ENCODE measurements around the gene STUB1. TPM values are rescaled to one million over a fixed set of nuclear protein-coding genes. Genes with fewer than 3 reads are reported as not detected.

STUB1 gene
- total and polyA plus RNA-seq, 2 donors (not counting 3 experiments of a cell fraction or from before 2014, with no cell fraction given) = 107 to 147 TPM

DNA sequence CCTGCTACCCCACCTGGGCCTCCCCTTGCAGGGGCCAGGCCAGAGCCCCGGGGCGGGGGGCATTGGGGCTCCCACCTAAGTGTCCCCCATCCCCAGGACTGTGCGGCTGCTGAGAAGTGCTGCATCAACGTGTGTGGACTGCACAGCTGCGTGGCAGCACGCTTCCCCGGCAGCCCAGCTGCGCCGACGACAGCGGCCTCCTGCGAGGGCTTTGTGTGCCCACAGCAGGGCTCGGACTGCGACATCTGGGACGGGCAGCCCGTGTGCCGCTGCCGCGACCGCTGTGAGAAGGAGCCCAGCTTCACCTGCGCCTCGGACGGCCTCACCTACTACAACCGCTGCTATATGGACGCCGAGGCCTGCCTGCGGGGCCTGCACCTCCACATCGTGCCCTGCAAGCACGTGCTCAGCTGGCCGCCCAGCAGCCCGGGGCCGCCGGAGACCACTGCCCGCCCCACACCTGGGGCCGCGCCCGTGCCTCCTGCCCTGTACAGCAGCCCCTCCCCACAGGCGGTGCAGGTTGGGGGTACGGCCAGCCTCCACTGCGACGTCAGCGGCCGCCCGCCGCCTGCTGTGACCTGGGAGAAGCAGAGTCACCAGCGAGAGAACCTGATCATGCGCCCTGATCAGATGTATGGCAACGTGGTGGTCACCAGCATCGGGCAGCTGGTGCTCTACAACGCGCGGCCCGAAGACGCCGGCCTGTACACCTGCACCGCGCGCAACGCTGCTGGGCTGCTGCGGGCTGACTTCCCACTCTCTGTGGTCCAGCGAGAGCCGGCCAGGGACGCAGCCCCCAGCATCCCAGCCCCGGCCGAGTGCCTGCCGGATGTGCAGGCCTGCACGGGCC, 47.5 kb upstream of the STUB1 start:
- Histone ChIP-seq H3K9ac (replicated peaks; ENCODE audit: extremely low read depth, insufficient read depth, low read length) (no peak overlapping the region), H3K27me3 (ENCODE audit: control insufficient read depth in 2 of 2, insufficient read depth in 2 of 2, low read length in 2 of 2) (no peaks in the 10 kb centered on the region), H2AFZ (ENCODE audit: low read depth, low read length) (no peak overlapping the region), H3K4me3 (replicated peaks in 1 of 3; ENCODE audit: insufficient read depth in 1 of 3, low read depth in 1 of 3, low read length in 3 of 3) (no peak overlapping the region), H3K79me2 (ENCODE audit: control insufficient read depth, insufficient read depth, low read length) (peaks cover 8% of the 10 kb centered on the region), H3K9me3 (replicated peaks; ENCODE audit: control insufficient read depth, insufficient read depth, low read length) (no peaks in the 10 kb centered on the region), H4K20me1 (replicated peaks; ENCODE audit: control insufficient read depth, extremely low read depth, insufficient read depth, low read length) (no peaks in the 10 kb centered on the region), H3K27ac (ENCODE audit: insufficient read depth, low read depth, low read length) (no peak overlapping the region), H3K36me3 (ENCODE audit: control insufficient read depth in 2 of 2, extremely low read depth in 1 of 2, insufficient read depth in 2 of 2, low read length in 2 of 2) (peaks cover 0 to 3% of the 10 kb centered on the region in 2 experiments), H3K4me2 (ENCODE audit: insufficient read depth, low read length) (no peak overlapping the region), H3K9me1 (replicated peaks; ENCODE audit: control insufficient read depth, extremely low read depth, insufficient read depth, low read length) (no peaks in the 10 kb centered on the region), H3K4me1 (ENCODE audit: control insufficient read depth, extremely low read depth, insufficient read depth, low read length) (peaks cover 4% of the 10 kb centered on the region)
- dilution Hi-C loops (cut with MboI; ENCODE audit: extremely low pct_ligation_motif_present, low sequenced_read_pairs) (no loop called here), intact Hi-C loops (cut with micrococcal nuclease) (no loop called here)
- FAIRE-seq (no peak), DNase-seq (ENCODE audit: low read depth, low spot score) (no peak)
- no TSS peak for BruUV-seq (replicated peaks)
- ChIA-PET CTCF (no interaction called here), POLR2A (no interaction called here)
- TF ChIP-seq, protein P1, sequence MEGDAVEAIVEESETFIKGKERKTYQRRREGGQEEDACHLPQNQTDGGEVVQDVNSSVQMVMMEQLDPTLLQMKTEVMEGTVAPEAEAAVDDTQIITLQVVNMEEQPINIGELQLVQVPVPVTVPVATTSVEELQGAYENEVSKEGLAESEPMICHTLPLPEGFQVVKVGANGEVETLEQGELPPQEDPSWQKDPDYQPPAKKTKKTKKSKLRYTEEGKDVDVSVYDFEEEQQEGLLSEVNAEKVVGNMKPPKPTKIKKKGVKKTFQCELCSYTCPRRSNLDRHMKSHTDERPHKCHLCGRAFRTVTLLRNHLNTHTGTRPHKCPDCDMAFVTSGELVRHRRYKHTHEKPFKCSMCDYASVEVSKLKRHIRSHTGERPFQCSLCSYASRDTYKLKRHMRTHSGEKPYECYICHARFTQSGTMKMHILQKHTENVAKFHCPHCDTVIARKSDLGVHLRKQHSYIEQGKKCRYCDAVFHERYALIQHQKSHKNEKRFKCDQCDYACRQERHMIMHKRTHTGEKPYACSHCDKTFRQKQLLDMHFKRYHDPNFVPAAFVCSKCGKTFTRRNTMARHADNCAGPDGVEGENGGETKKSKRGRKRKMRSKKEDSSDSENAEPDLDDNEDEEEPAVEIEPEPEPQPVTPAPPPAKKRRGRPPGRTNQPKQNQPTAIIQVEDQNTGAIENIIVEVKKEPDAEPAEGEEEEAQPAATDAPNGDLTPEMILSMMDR (IDR thresholded peaks at IDR 0.05; ENCODE audit: extremely low read depth in 1 of 2, insufficient read depth in 1 of 2, low read depth in 1 of 2, low read length in 2 of 2) = no peak
- TF ChIP-seq JUN (IDR thresholded peaks at IDR 0.05; ENCODE audit: borderline replicate concordance, insufficient read depth, insufficient read length, low read depth) (no peak), MYC (IDR thresholded peaks at IDR 0.05; ENCODE audit: low read depth, low read length) (no peak), GATA2 (IDR thresholded peaks at IDR 0.05; ENCODE audit: insufficient read depth, insufficient read length, low read depth, low read length) (no peak), POLR2AphosphoS5 (IDR thresholded peaks at IDR 0.05; ENCODE audit: insufficient read depth, low read depth, low read length) (no peak), EZH2 (IDR thresholded peaks at IDR 0.05; ENCODE audit: borderline replicate concordance, low read depth, low read length, severe bottlenecking) (no peak), FOS (IDR thresholded peaks at IDR 0.05; ENCODE audit: borderline replicate concordance, insufficient read depth, low read length) (no peak), POLR2A (IDR thresholded peaks at IDR 0.05; ENCODE audit: low read depth, low read length) (no peak)
- TF ChIP-seq, protein P2, sequence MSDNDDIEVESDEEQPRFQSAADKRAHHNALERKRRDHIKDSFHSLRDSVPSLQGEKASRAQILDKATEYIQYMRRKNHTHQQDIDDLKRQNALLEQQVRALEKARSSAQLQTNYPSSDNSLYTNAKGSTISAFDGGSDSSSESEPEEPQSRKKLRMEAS (IDR thresholded peaks at IDR 0.05; ENCODE audit: insufficient read depth, insufficient read length) = no peak

Measured in endothelial cell of umbilical vein (primary cell).